Fibroblast of peridontal ligament (primary cell): ENCODE measurements around the gene UGT1A8.

Experiments used
- DNase-seq: peaks from one replicate; pipeline ENCODE4 v3.0.0-alpha.2; 2010; ENCODE audit errors: extremely low read depth

The UGT1A8 gene

DNA sequence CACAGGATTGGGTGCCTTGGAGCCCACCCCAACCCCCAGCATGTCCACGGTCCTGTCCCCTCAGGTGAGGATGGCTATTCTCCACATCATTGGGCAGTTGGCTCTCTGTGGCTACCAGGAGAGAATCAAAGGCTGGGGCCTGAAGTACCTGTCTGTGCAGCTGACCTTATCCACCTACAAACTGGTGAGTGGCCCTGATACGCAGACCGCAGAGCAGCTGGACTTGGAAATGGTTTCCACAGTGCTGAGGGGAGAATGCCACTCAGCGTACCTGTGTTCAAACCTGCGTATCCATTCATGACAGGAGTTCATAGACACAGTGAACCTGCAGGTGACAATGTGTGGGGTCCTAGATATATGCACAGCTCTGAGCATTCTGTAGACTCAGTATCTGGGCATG, 182.3 kb downstream of the UGT1A8 start:
- no peak for DNase-seq

DNA sequence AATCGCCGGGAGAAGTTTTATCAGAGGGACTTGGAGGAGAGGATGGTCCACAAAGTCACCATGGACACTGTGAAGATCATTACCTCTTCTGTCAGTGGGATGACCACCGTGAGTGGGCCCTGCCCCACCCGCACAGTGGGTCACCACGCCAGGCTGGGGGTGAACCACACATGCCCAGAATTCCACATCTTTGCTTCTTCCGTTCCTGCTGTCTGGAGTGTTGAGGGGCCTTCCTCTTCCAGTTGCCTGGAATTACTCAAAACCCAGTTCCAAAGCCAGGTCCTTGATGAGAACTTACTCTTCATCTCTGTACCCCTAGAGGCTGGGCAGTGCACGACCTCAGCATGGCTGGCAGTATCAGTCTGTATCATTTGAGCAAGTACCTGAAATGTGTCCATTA, 182.8 kb downstream of the UGT1A8 start:
- no peak for DNase-seq

DNA sequence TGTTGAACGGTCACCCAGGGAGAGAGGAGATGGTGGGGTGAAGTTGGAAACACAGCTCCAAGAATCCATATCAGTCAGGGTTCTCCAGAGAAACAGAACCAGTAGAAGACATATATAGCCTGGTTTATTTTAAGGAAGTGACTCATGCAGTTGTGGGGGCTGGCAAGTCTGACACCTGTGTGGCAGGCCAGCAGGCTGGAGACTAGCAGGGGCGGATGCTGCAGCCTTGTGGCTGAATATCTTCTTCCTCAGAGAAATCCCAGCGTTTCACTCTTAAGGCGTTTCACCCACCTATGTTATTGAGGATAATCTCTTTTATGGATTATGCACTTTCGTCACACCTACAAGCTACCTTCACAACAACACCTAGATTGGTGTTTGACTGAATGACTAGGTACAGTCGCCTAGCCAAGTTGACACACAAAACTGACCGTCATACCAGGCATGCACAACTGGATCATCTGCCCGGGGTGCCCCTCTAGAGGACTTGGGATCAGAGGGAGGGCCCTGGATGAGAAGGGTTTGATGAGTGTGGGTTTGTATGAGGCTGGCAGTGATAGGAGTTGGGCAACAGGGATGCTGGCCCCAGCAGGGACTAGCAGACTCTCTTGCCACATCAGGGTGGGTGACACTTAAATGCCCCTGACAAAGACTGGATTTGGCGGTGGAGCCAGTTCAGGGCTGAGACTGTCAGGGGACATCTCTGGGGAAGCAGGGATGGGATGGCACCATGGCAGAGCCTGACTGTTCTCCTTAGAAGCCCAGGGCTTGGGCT, 184.1 kb downstream of the UGT1A8 start:
- no peak for DNase-seq

DNA sequence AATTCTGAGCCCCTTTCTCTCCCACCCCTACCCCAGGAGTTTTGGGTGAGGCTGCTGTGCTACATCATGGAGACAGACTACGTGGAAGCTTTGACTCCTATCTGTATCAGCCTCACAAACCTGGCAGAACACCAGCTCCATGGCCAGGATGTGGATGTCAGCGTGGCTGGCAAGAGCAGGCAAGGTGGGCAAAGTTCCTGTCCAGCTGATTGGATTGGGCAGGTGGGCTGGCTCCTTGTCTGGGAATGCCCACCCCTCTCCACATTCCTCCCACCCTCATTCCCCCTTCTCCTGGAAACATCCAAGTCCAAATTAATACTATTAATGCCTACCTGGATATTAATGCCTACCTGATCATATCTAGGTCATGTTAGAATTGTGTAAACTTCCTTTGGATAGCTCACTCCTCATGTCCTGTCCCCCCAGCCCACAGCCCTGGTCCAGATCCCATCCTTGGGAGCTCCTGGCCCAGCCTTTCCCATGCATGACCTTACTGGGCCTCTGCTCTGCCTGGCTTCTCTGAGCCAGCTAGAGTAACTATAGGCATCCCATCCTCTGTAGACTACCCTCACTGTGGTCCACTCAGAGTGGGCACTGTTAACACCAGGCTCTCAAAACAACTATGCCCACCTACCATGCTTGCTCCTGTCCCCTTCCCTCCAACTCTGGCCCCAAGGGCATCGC, 184.8 kb downstream of the UGT1A8 start:
- DNase-seq = no peak

DNA sequence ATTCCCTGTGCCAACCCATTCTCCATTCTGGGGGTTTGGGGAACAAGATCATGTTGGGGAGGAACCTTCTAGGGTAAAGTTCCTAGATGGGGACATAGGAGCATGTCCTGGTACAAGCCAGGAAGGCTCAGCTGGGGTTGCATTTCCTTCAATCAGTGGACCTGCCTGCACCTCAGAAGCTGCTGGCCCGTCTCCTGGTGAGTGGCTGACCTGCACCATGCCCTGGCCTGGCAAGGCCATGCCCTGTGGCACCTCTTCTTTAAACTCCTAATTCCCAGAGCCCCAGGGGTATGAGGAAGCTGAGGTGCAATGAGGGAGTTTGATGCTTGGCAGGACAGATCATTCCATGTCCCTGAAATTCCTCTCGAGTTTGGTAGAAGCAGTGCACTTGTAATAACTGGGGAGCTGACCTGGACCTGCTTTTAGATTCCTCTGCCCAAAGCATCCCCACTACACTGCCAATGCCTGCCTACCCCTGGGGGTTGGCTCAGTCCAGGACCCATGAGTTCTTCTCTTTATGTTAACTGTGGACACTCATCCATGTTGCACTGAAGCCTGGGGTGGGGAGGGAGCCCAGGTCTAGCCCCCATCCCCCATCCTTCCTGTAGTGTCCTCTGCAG, 186.0 kb downstream of the UGT1A8 start:
- DNase-seq = no peak

DNA sequence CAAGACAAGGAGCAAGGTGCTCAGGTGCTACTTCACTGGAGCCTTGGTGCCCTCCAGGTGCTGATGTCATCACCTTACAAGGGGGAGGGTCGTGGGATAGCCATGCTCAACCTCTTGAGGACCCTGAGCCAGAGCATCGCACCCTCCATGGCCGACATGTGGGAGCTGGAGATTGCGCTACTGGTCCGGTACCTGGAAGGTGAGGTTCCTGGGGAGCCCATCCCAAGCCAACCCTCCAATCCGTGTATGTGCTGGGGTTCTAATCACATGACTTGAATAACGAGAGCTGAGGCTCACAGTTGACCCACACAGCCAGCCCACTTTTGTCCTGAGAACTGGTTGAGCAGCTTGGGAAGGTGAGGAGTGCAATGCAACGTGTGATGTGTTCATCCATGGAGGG, 186.6 kb downstream of the UGT1A8 start:
- DNase-seq = no peak

DNA sequence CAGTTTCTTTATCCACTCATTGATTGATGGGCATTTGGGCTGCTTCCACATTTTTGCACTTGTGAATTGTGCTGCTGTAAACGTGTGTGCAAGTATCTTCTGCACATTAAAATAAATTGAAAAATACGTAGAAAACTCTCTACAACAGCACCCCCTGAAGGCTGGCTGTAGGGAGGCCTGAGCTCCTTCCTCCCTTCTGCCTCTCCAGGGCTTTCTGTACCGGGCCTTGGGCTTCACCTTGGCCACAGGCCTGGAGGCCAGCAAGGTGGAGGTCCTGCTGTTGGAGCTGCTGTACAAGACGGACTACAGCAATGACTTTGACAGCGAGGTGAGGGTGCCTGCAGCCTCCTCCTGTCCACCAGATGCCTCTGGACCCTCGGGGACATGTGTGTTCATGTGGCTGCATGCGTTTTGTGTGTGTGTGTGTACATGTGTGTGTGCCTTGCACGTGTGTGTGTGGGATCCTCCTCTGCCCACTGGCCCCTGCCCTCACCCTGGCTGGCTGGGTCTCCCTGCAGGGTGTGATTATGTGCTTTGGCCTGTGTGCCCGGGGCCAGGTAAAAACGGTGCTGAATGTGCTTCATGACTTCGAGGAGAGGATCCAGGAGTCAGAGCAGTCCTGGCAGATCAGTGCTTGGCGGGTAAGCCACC, 189.9 kb downstream of the UGT1A8 start:
- no peak for DNase-seq

DNA sequence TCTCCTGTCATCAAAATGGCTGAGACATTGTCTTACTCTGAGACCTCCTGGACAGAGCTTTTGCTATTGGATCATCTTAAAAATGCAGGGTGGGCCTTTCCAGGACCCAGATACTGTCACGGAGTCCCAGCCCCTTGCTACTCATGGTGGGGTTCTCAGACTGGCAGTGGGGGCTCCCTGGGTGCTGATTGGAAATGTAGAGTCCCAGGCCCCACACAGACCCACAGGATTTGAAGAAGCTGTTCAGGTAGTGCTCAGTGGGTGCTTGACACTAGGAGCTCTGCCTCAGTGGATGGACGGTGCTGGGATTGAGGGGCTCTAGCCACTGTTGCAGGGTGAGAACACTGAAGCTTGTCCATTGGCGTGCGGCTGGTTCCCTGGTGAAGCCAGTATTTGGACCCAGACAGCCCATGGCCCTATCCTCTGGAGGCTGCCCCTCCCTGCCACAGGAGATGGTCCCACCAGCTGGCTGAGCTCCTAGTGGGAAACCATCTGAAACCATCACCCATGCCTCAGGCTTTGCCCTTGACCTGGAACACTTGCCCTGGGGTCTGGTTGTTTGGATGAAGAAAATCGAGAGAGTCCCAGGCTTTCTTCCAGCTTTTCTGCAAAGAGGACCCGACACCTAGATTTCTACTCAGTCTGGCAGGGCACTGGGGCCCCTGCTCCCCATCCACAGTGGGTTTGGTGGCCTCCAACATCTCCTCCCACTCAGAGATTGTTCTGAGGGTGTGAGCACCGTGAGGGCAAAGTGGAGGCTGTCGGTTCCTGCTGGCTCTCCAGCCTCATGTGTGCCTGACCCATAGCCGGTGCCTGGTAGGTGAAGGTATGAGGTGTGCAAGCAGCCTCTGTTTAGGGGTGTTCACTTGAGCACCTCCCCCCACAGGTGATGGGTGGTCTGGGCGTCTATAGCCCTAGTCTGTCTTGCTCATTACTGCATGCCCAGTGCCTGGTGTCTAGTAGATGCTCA, 190.8 kb downstream of the UGT1A8 start:
- no peak for DNase-seq

DNA sequence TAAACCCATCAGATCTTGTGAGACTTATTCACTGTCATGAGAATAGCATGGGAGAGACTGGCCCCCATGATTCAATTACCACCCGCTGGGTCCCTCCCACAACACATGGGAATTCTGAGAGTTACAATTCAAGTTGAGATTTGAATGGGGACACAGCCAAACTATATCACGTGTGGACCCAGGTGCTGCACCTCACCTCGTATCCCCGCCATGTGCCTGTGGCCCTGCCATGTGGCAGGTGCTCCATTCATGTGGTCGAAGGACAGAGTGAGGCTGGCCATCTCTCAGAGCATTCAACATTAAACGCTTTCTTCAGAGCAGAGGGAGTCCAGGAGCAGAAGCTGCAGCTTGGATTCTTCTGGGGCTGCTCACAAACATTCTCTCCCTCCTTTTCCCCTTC, 193.0 kb downstream of the UGT1A8 start:
- no peak for DNase-seq

DNA sequence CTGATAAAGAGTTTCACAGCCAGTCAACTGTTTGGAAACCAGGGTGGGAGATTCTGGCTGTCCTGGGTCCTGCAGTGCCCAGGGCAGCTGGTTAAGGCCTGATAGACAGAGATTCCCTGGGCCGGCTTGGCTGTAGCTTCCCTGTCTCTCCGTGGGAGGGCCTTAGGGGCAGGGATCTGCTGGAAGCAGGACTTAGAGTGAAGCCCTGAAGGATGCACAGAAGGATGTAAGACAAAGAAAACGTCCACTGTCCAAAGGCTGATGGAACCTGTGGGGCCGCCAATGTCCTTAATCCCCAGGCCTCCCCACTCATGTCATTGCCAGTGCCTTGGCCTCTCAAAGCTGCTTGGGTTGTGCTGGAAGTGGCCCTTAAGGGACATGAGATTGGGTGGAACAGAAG, 193.7 kb downstream of the UGT1A8 start:
- no peak for DNase-seq

DNA sequence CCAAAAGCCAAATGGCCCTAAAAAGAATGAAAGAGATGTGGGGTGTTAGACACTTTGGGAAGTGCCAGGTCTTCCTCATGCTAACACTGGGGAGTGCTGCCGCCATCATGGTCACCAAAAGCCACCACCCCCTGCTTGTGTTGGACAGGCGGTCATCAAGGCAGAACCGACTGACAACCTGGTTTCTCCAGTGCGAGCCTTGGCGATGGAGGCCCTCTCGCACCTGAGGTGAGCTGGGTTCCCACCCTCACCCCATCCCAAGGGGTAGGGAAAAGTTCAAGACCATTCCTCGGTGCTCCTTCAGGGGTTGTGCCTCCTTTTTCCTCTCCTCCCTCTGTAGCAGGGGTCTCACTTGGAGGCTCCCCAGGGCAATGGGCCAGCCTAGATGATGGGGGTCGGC, 194.3 kb downstream of the UGT1A8 start:
- DNase-seq = no peak

DNA sequence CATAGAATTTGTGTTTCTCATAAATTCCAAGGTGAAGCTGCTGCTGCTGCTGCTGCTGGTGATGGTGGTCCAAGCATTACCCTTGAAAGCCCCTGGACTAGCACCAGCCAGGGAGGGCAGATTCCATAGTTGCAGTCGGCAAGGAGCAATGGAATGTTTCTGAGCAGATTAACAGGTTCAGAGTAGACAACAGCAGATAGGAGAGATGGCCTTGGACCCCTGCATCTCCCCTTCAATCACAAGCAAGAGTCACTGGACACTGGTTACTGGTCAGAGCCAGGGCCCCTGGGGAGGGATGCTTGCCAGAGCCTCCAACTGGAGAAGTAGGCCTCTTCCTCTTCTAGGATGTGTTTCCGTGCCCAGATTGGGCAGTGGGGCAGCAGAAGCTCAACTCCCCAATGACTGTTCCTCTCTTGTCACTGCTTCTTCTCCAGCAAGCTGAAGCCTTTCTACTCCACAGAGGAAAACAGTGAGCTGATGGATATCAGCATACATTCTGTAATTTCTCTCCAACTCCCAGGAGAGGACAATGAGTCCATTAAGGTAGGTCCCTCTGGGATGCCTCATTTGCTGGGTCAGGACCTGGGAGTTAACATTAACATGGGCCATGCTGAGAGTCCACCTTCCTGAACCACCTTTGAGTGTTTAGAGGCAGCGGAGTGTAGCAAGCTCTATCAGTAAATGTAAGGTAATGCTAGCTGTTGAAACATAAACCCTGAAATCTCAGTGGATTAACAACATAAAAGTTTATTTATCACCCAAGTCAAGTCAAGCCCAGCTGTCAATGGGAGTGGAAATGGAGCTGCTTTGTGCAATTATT, 196.0 kb downstream of the UGT1A8 start:
- DNase-seq = no peak

DNA sequence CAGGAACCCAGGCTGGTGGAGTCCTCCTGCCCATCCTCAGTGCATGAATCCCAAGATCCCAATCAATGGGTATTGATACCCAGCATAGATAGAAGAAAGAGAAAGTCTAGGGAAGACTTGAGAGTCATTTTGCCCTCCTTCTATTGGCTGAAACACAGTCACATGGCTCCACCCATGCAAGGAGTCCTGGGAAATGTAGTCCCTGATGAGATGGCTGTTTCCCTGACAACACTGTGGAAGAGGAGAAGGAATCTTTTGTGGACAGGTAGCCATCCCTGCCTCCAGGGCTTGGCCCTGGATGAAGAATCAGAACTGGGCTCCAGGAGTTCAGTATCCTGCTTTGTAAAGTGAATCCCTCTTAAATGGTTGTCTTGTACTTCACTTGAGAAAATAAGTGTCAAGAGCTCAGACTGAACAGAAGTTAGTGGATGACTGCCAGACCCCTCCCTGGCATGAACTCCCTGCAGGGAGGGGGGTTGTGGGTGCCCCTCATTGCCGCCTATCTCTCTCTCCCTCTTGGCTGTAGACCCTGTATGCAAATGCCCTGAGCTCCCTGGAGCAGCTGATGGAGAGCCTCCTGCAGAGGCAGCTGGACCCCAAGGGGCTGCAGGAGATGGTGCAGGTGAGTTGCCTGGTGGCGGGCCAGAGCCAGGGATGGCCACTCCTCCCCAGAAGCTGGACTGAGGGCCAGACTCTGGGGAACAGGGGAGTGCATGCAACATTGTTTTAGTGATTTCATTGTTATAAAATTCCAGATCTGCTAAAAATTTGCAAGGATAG, 196.8 kb downstream of the UGT1A8 start:
- no peak for DNase-seq

DNA sequence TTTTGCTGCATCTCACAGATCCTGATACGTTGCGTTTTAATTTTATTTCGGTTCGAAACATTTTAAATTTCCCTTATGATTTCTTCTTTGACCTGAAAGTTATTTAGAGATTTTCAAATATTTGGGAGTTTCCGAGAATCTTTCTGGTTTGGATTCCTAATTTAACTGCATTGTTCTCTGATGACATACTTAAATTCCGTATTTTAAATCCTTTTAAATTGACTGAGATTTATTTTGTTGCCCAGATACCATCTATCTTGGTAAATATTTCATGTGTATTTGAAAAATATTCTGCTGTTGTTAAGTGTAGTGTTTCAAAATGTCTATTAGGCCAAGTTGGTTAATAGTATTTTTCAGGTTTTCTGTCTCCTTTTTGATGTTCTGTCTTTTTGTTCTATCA, 198.4 kb downstream of the UGT1A8 start:
- peak; percentile 16 for DNase-seq

DNA sequence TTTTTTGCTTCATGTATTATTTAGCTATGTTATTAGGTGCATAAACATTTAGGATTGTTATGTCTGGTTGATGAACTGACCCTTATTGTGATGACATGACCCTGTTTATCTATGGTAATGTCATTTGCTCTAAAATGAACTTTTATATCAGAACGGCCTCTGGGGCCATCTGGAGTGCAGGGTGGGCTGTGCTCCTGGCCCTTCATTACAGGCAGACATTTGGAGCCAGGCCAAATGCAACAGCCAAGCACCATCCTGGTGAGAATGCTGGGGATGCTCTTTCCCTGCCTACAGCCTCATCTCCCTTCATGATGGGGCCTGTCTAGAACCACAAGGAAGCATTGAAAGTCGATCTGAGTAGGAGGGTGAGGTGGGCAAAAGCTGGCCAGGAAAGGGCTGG, 198.9 kb downstream of the UGT1A8 start:
- no peak for DNase-seq

DNA sequence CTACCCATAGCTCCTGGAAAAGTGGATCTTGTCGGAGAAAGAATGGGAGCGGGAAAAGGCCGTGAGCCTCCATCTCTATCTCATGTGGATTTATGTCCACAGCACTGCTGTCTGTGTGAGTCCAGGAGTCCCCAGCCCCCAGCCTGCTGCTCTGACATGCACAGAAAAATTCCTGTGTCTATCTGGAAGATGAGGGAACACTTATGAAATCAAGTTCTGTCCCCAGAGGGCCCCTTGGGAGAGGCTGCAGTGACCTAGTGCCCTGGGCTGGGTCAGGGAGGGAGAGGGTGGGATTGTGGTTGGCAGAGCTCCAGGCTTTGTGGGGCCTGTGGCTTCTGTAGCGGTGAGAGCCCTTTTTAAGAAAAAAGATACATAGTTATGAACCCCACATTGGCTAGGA, 199.3 kb downstream of the UGT1A8 start:
- no peak for DNase-seq

DNA sequence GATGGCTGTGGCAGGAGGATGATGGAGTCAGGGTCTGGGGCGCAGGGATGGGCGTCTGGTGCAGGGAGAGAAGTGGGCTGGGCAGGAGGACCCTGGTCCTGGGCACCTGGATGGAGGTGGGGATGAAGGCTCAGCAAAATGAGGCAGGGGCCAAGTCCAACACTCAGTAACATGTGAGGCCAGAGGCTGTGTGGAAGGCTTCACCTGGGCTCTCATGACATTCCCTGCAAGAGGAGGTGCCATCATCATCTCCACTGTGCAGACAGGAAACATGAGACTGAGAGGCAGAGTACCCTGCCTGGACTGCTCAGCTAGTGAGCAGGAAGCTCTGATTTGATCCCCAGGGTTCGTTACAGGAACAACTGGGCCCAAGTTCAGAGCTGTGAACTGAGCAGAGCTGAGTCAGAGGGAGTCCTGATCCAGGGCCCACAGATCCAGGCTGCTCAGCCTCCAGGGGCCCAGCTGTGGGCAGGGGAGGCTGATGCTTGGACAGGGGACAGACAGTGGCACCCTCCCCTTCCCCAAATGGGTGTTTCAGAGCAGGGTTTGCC, 200.0 kb downstream of the UGT1A8 start:
- DNase-seq = peak; percentile 56

DNA sequence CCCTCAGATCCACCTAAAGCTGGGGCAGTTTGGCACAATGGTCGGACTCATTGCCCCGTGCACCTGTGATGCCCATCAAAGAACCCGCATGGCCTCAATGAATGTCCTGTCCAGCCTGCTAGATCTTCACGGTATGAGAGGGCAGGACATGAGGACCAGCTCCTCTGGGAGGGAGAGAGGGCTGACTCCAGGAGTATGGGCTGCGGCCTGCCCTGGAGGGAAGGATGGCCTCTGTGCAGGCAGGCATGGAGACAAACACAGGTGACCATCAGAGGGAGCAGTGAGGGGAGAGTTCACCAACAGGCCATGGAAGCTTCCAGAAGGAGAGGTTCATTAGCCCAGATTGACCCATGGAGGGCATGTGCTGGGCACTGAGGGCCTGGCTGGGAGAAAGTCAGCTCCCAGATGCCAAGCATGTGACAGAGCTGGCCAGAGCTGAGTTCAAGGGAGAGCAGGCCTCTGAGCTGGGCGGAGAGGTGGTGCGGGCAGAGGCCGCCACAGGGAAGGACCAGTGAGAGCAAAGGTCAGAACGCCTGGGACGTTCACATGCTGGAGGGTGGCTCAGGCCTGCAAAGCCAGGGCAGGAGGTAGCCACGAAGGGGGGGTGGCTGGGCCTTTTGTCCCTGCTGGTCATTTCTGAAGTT, 200.7 kb downstream of the UGT1A8 start:
- no peak for DNase-seq
